T-cell (primary cell): ENCODE data around the gene ARL13B. TPM values are rescaled to one million over a fixed set of nuclear protein-coding genes. Genes with fewer than 3 reads are reported as not detected.

ENCODE experiments used
- ATAC-seq, 4 experiments: fragments of 200-7000 bp in 3 of 4; fragments of 150-1000 bp in 1 of 4; cut with Tn5 transposase; replicated peaks in 1 of 4; 1 replicate in 3 of 4; 2 replicates in 1 of 4; pipeline ENCODE4 v1.10.0; 2021; ENCODE audit warnings: moderate library complexity in 3 of 4, mild to moderate bottlenecking in 2 of 4, moderate number of reproducible peaks in 1 of 4
- CTCF ChIA-PET, 2 donors: fragments of 300-600 bp; sonication (Branson Sonifier 250); formaldehyde crosslinking; loops; one replicate each; lab custom pipeline; 2022; ENCODE audit warnings: antibody characterized with exemption in 2 of 2; lab: Charles Lee
- POLR2A ChIA-PET, 2 donors: fragments of 300-600 bp; sonication (Branson Sonifier 250); formaldehyde crosslinking; loops; one replicate each; lab custom pipeline; 2022; ENCODE audit warnings: antibody characterized with exemption in 2 of 2; lab: Charles Lee
- DNase-seq, 35 experiments: peaks; one replicate each; pipeline versions ENCODE4 v3.0.0 to v3.0.0-alpha.2; 2013 to 2023
- H3K27ac ChIP-seq: one replicate; pipeline ENCODE4 v1.5.1; 2013; ENCODE audit warnings: low read length
- H3K27me3 ChIP-seq, 2 experiments: replicated peaks in 1 of 2; 1 replicate in 1 of 2; 2 replicates in 1 of 2; pipeline versions ENCODE4 v1.6.1 to v1.7.0; 2013; ENCODE audit warnings: low read length in 1 of 2, mixed read lengths in 1 of 2; ENCODE audit not compliant: control insufficient read depth in 2 of 2, insufficient read depth in 2 of 2; ENCODE audit errors: extremely low read depth in 1 of 2
- H3K36me3 ChIP-seq, 2 donors: 1 replicate in 1 of 2; 2 replicates in 1 of 2; pipeline versions ENCODE4 v1.6.1 to v1.7.0; 2013; ENCODE audit warnings: low read length in 1 of 2; ENCODE audit not compliant: control insufficient read depth in 2 of 2, insufficient read depth in 1 of 2; ENCODE audit errors: extremely low read depth in 1 of 2
- H3K4me1 ChIP-seq, 2 experiments: 1 replicate in 1 of 2; 2 replicates in 1 of 2; pipeline versions ENCODE4 v1.6.1 to v1.7.0; 2013; ENCODE audit warnings: low read length in 2 of 2, mixed read lengths in 1 of 2; ENCODE audit not compliant: insufficient read depth in 2 of 2, control insufficient read depth in 1 of 2; ENCODE audit errors: extremely low read depth in 1 of 2
- H3K4me3 ChIP-seq, 2 donors: 1 replicate in 1 of 2; 2 replicates in 1 of 2; pipeline versions ENCODE4 v1.5.1 to v1.7.0; 2013; ENCODE audit warnings: mild to moderate bottlenecking in 2 of 2, low read length in 1 of 2, moderate library complexity in 1 of 2; ENCODE audit not compliant: control insufficient read depth in 1 of 2; ENCODE audit errors: extremely low read depth in 1 of 2
- H3K9me3 ChIP-seq: 2 replicates; pipeline ENCODE4 v1.7.0; 2013
- H3K27ac Mint-ChIP-seq, 2 donors: one replicate each; pipeline ENCODE4 v1.8.0; 2020 to 2021; ENCODE audit warnings: mild to moderate bottlenecking in 2 of 2, mixed read lengths in 2 of 2
- H3K27me3 Mint-ChIP-seq, 2 donors: one replicate each; pipeline ENCODE4 v1.8.0; 2021 to 2022; ENCODE audit warnings: mixed read lengths in 2 of 2
- H3K36me3 Mint-ChIP-seq: one replicate; pipeline ENCODE4 v1.8.0; 2021; ENCODE audit warnings: mixed read lengths
- H3K4me1 Mint-ChIP-seq, 3 donors: one replicate each; pipeline ENCODE4 v1.8.0; 2020 to 2022; ENCODE audit warnings: mixed read lengths in 3 of 3, mild to moderate bottlenecking in 1 of 3
- H3K4me3 Mint-ChIP-seq, 3 donors: one replicate each; pipeline ENCODE4 v1.8.0; 2020 to 2022; ENCODE audit warnings: mild to moderate bottlenecking in 3 of 3, mixed read lengths in 3 of 3, moderate library complexity in 3 of 3
- H3K9me3 Mint-ChIP-seq, 3 donors: one replicate each; pipeline ENCODE4 v1.8.0; 2020 to 2022; ENCODE audit warnings: mixed read lengths in 3 of 3
- WGBS: methylation state at CpG from one replicate; pipeline ENCODE4 v1.1.5; 2013; ENCODE audit warnings: missing lambda C conversion rate; ENCODE audit not compliant: insufficient coverage; 5-methylcytosine and 5-hydroxymethylcytosine counted together
- total RNA-seq, 35 experiments: library from RNA in 6 of 35; stranded (reverse) in 6 of 35; fragments of 120-200 nt in 1 of 35; gene quantifications; one replicate each; pipeline versions ENCODE4 v1.2.1 to v1.2.4 and lab custom pipeline; 2013 to 2026

Gene ARL13B
- total RNA-seq, 5 donors from 2014 or later (not counting 1 experiment from before 2014, with no cell fraction given): 6.0 to 11.5 (median 9.2) TPM

DNA sequence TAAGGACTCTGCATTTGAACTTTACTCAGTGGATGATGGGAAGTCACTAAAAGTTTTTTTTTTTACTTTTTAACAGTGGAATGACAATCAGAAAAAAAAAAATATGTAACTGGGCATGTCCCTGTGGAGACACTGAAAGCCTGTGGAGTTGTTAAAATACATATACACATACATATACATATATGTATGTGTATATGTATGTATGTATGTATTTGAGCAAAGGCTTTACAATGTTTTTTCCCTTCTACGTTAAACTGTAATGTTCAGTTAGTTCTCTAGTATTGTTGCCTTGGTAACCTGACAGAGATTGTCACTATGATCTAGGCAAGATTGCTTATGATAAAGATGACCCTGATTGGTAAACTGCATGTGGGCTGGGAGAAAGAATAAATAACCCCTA is 113.2 kb downstream of the ARL13B start:
- H3K36me3 ChIP-seq: peaks cover 5 to 67% of the 10 kb centered on the region in 2 donors
- H3K27ac Mint-ChIP-seq: no peak overlapping the region
- peaks cover 68% of the 10 kb centered on the region for H3K36me3 Mint-ChIP-seq

GRCh38 chr3:94095111-94095510 is 115.2 kb downstream of the ARL13B start:
- no peaks in the 10 kb centered on the region for H3K4me1 ChIP-seq
- no peak for ATAC-seq
- no CpG with 5 or more reads among the region's 2 CpGs for WGBS
- no peaks in the 10 kb centered on the region for H3K9me3 ChIP-seq
- Mint-ChIP-seq H3K4me1 (no peaks in the 10 kb centered on the region), H3K4me3 (no peak overlapping the region), H3K27ac (no peak overlapping the region), H3K27me3 (no peaks in the 10 kb centered on the region), H3K9me3 (no peaks in the 10 kb centered on the region), H3K36me3 (peaks cover 68% of the 10 kb centered on the region)
- no peaks in the 10 kb centered on the region for H3K27me3 ChIP-seq
- H3K27ac ChIP-seq: no peak overlapping the region
- H3K36me3 ChIP-seq: peaks cover 5 to 76% of the 10 kb centered on the region in 2 donors
- CTCF ChIA-PET: interaction anchor here (0.6 kb wide), 2 partner anchors 29 to 92 kb away, joined by 3 to 5 read pairs; no protein-coding TSS in a partner anchor
- POLR2A ChIA-PET: interaction anchor here in 1 of 2 donors (0.6 kb wide), 1 partner anchor 105 kb away, joined by 4 read pairs; no protein-coding TSS in a partner anchor
- DNase-seq: no peak
- H3K4me3 ChIP-seq: no peak overlapping the region

More for the DNA sequence above, 113.2 kb downstream of the ARL13B start:
- no peak overlapping the region for H3K27ac ChIP-seq
- no peak for DNase-seq
- Mint-ChIP-seq H3K9me3 (no peaks in the 10 kb centered on the region), H3K4me1 (no peaks in the 10 kb centered on the region), H3K4me3 (no peak overlapping the region), H3K27me3 (no peaks in the 10 kb centered on the region)
- no peak for ATAC-seq
- 80% methylated on average over 1 of the region's 1 CpG for WGBS
- CTCF ChIA-PET: no interaction called here
- H3K9me3 ChIP-seq: no peaks in the 10 kb centered on the region
- POLR2A ChIA-PET: no interaction called here
- H3K4me3 ChIP-seq: no peak overlapping the region
- H3K27me3 ChIP-seq: no peaks in the 10 kb centered on the region
- H3K4me1 ChIP-seq: no peaks in the 10 kb centered on the region

GRCh38 chr3:94098452-94098851 is 118.5 kb downstream of the ARL13B start:
- no peak for ATAC-seq
- peaks cover 56% of the 10 kb centered on the region for H3K36me3 Mint-ChIP-seq
- H3K27me3 ChIP-seq: no peaks in the 10 kb centered on the region
- no peak for DNase-seq
- peaks cover 5 to 66% of the 10 kb centered on the region in 2 donors for H3K36me3 ChIP-seq
- H3K4me1 ChIP-seq: no peaks in the 10 kb centered on the region
- H3K9me3 ChIP-seq: no peaks in the 10 kb centered on the region
- no peak overlapping the region for H3K27ac Mint-ChIP-seq
- H3K4me3 ChIP-seq: no peak overlapping the region
- H3K9me3 Mint-ChIP-seq: no peaks in the 10 kb centered on the region
- no peak overlapping the region for H3K27ac ChIP-seq
- ChIA-PET POLR2A (no interaction called here), CTCF (no interaction called here)
- no peaks in the 10 kb centered on the region for H3K27me3 Mint-ChIP-seq
- no peaks in the 10 kb centered on the region for H3K4me1 Mint-ChIP-seq
- no CpG with 5 or more reads among the region's 3 CpGs for WGBS
- no peak overlapping the region for H3K4me3 Mint-ChIP-seq

GRCh38 chr3:94099311-94099710 is 119.4 kb downstream of the ARL13B start:
- H3K36me3 ChIP-seq: peaks cover 5 to 64% of the 10 kb centered on the region in 2 donors
- CTCF ChIA-PET: interaction anchor here in 1 of 2 donors (1.2 kb wide), 1 partner anchor 16 kb away, joined by 3 read pairs; no protein-coding TSS in a partner anchor
- H3K4me3 ChIP-seq: no peak overlapping the region
- Mint-ChIP-seq H3K4me3 (no peak overlapping the region), H3K27ac (peak overlapping the region in 1 of 2 donors; percentile 1), H3K36me3 (peaks cover 55% of the 10 kb centered on the region), H3K27me3 (no peaks in the 10 kb centered on the region), H3K4me1 (no peaks in the 10 kb centered on the region), H3K9me3 (no peaks in the 10 kb centered on the region)
- ATAC-seq (no peak), DNase-seq (no peak)
- H3K27me3 ChIP-seq: no peaks in the 10 kb centered on the region
- WGBS: no CpG with 5 or more reads among the region's 1 CpG
- no peaks in the 10 kb centered on the region for H3K4me1 ChIP-seq
- no peaks in the 10 kb centered on the region for H3K9me3 ChIP-seq
- POLR2A ChIA-PET: interaction anchor here in 1 of 2 donors (0.5 kb wide), 1 partner anchor 115 kb away, joined by 3 read pairs; no protein-coding TSS in a partner anchor
- no peak overlapping the region for H3K27ac ChIP-seq

GRCh38 chr3:94101860-94102259 is 121.9 kb downstream of the ARL13B start:
- CTCF ChIA-PET: interaction anchor here (0.6 to 0.7 kb wide), 3 partner anchors 39 to 94 kb away, joined by 3 to 4 read pairs (median 3); partner anchors contain the start of genes DHFR2 (in 1 of the 2) and NSUN3 (in 1 of the 2)
- Histone ChIP-seq H3K27me3 (no peaks in the 10 kb centered on the region), H3K4me1 (no peaks in the 10 kb centered on the region), H3K9me3 (no peaks in the 10 kb centered on the region), H3K27ac (no peak overlapping the region), H3K4me3 (no peak overlapping the region), H3K36me3 (peaks cover under 1 to 51% of the 10 kb centered on the region in 2 donors)
- Mint-ChIP-seq H3K4me3 (no peak overlapping the region), H3K9me3 (no peaks in the 10 kb centered on the region), H3K27me3 (no peaks in the 10 kb centered on the region), H3K36me3 (peaks cover 43% of the 10 kb centered on the region), H3K27ac (no peak overlapping the region), H3K4me1 (no peaks in the 10 kb centered on the region)
- POLR2A ChIA-PET: interaction anchor here in 1 of 2 donors (0.7 kb wide), 1 partner anchor 39 kb away, joined by 16 read pairs; the partner anchor contains the start of genes DHFR2 and NSUN3
- WGBS: no CpG with 5 or more reads among the region's 4 CpGs
- no peak for DNase-seq
- no peak for ATAC-seq

Other genes with a start within 250 kb of the ARL13B start
- under 1 TPM in 3 of 5 donors, not detected in 2; 0.32 to 0.39 (median 0.32) TPM for gene PROS1, start 6.3 kb upstream of the ARL13B start, total RNA-seq
- not detected for gene STX19, start 48.4 kb downstream of the ARL13B start, total RNA-seq
- 10 to 100 TPM in 1 of 5 donors, 1 to 10 TPM in 4; 3.5 to 11.4 (median 8.6) TPM for gene DHFR2, start 82.8 kb downstream of the ARL13B start, total RNA-seq
- 10 to 100 TPM; 15.8 to 20.0 (median 18.4) TPM for gene NSUN3, start 82.9 kb downstream of the ARL13B start, total RNA-seq